ENCODE data around the gene FBXO28.
"Not testable (repeated sequence)": the region's sequence is repeated elsewhere in the genome, so short reads cannot be mapped to it uniquely, and the experiment has no call there.

The FBXO28 gene

GRCh38 chr1:224192082-224192788, 78.3 kb downstream of the FBXO28 start:
- no peak for DNase-seq

- DNase-seq: no peak
Observed at GRCh38 chr1:224193319-224193966, 79.5 kb downstream of the FBXO28 start.

DNA sequence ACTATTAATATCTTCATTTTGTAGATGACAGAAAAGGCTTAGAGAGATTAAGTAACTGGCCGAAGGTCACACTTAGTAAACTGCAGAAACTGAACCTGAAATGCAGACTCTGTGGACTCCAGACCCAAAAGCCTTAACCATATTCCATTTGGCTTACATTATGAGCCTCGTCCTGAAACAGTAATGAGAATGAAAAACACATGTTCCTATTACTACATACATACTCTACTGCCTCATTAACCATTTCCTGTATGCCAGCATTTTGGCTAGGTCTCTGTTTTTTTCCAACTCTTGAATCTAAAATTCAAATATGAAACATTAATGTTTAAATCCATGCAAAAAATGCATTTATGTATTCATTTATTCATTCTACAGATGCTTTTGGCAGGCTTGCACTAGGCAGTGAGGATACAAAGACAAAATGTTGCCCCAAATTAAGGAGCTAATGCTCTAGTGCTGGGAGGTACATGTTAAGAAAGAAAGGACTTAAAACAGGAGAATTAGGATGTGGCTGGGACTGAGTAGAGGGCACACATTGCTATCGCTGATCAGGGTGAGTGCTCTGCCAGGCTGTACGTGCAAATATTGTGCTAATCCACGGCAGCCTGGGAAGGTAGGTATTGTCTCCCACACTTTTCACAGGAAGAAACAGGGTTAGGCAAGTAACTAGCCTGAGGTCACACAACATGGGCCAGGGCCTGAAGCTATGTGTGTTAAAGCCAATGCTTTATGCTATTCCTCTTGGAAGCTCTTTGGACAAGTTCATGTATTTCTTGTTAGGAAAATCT, 83.1 kb downstream of the FBXO28 start:
- DNase-seq: no peak

DNA sequence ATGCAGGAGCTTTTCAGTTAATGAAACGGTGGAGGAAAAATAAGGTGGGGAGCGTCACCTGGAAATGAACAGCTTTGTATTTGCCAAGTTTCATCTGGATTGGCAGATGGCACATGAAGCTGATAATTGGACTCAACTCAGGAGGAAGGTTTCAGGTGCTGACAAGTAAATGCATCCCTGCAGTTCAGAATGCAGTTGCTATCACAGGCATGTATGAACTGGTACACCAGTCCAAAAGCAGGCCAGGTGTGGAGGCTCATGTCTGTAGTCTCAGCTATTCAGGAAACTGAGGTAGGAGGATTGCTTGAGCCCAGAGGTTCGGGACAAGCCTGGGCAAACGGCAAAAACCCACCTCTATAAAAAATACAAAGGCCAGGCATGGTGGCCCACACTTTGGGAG, 84.7 kb downstream of the FBXO28 start:
- DNase-seq: no peak

GRCh38 chr1:224199679-224200078, 85.8 kb downstream of the FBXO28 start:
- no peak for DNase-seq

GRCh38 chr1:224201383-224201782, 87.5 kb downstream of the FBXO28 start:
- DNase-seq: no peak

DNA sequence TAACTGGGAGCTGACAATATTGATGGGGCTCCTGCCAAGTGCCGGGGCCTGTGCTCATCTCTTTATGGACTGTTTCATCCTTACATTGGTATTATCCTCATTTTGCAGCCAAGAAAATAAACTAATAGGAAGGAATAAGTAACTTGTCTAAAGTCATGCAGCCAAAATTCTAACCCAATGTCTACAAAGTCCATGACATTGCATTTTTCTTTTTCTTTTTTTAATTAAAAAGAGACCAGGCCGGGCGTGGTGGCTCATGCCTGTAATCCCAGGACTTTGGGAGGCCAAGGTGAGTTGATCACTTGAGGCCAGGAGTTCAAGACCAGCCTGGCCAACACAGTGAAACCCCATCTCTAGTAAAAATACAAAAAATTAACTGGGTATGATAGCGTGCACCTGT, 87.9 kb downstream of the FBXO28 start:
- no peak for DNase-seq

GRCh38 chr1:224203243-224204016, 89.5 kb downstream of the FBXO28 start:
- no peak for DNase-seq

DNA sequence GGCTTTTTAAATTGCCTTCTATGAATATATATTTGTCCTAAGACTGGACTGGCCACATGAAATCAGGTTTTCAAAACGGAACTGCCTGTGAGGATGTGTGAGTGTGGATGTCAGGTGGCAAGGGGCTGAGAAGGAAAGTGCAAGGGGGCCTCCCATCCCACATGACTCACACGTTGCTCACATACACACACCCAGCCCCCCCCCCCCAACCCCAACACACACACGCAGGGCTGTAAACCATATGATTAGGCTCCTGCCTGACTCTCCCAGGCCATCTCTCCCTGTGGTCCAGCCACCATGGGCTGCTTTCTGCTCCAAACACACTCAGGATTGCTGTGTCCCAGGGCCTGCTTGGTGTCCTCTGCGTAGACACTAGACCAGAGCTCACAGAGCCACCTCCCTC, 91.5 kb downstream of the FBXO28 start:
- peak in 1 of 2 experiments; percentile 5 for DNase-seq

DNA sequence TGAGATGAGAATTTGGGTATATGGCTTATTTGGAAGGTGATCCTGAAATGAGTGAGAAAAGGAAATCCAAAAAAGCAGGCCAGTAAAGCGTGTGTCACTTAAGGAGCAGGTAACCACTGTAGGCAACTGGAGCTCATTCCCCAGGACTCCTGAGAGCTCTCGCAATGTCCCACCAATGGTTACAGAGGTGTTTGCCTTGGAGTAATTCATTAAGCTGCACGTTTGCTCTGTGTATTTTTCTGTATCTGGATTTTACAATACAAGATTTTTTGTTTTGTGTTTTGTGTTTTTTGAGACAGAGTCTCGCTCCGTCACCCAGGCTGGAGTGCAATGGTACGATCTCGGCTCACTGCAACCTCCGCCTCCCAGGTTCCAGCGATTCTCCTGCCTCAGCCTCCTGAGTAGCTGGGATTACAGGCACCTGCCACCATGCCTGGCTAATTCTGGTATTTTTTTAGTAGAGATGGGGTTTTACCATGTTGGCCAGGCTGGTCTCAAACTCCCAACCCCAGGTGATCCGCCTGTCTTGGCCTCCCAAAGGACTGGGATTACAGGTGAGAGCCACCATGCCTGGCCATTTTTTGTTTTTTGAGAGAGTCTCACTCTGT, 92.1 kb downstream of the FBXO28 start:
- not testable (repeated sequence) for DNase-seq

GRCh38 chr1:224211206-224211962, 97.5 kb downstream of the FBXO28 start:
- no peak for DNase-seq
